OCI-LY7 (cell line): ENCODE results near the gene PHEX. TPM values are rescaled to one million over a fixed set of nuclear protein-coding genes. Genes with fewer than 3 reads are reported as not detected.

Experiments
- BruUV-seq: library from RNA; stranded (reverse); fragments of 400-500 nt; replicated peaks from 2 replicates; lab custom pipeline; 2021; lab: Mats Ljungman, UMichigan
- CTCF ChIA-PET: fragments of 300-600 bp; sonication (Branson Sonifier 250); formaldehyde crosslinking; loops from one replicate; lab custom pipeline; 2022; ENCODE audit warnings: antibody characterized with exemption; ENCODE audit not compliant: unreplicated experiment; lab: Charles Lee
- POLR2A ChIA-PET: fragments of 300-600 bp; sonication (Branson Sonifier 250); formaldehyde crosslinking; loops from one replicate; lab custom pipeline; 2022; ENCODE audit warnings: antibody characterized with exemption; lab: Charles Lee
- DNase-seq: peaks from one replicate; pipeline ENCODE4 v3.0.0-alpha.2; 2015; ENCODE audit warnings: low spot score
- H2AFZ ChIP-seq: fragments of 200-600 bp; sonication (generic), shearing (Covaris generic); 2 replicates; pipeline ENCODE4 v1.6.1; 2014; ENCODE audit warnings: mild to moderate bottlenecking, antibody characterized with exemption, low read length, moderate library complexity
- H3K27ac ChIP-seq: fragments of 200-600 bp; sonication (generic); 2 replicates; pipeline ENCODE4 v1.5.1; 2014; ENCODE audit warnings: mixed run types, low read depth, mild to moderate bottlenecking, moderate library complexity, low read length, inconsistent platforms; ENCODE audit not compliant: poor library complexity, severe bottlenecking
- H3K36me3 ChIP-seq: fragments of 200-600 bp; sonication (generic); 2 replicates; pipeline ENCODE4 v1.6.1; 2014; ENCODE audit warnings: mild to moderate bottlenecking, antibody characterized with exemption, low read length, moderate library complexity, mixed read lengths; ENCODE audit not compliant: insufficient read depth
- H3K4me1 ChIP-seq: fragments of 200-600 bp; sonication (generic); 2 replicates; pipeline ENCODE4 v1.5.1; 2014; ENCODE audit warnings: mild to moderate bottlenecking, low read length; ENCODE audit not compliant: insufficient read depth, poor library complexity, severe bottlenecking
- H3K4me2 ChIP-seq: fragments of 200-600 bp; sonication (generic); 2 replicates; pipeline ENCODE4 v1.6.1; 2014; ENCODE audit warnings: mild to moderate bottlenecking, low read length
- H3K4me3 ChIP-seq: fragments of 200-600 bp; sonication (generic); 2 replicates; pipeline ENCODE4 v1.5.1; 2014; ENCODE audit warnings: mild to moderate bottlenecking, low read depth, low read length; ENCODE audit not compliant: poor library complexity, severe bottlenecking
- H3K79me2 ChIP-seq: fragments of 200-600 bp; sonication (generic); 2 replicates; pipeline ENCODE4 v1.6.1; 2016; ENCODE audit warnings: low read depth, mild to moderate bottlenecking, low read length, moderate library complexity, mixed read lengths; ENCODE audit not compliant: insufficient read depth
- H3K9me2 ChIP-seq: fragments of 200-600 bp; sonication (generic); 2 replicates; pipeline ENCODE4 v1.6.1; 2016; ENCODE audit warnings: mild to moderate bottlenecking, low read length, mixed read lengths; ENCODE audit not compliant: insufficient read depth
- H3K9me3 ChIP-seq: fragments of 200-600 bp; sonication (generic); 2 replicates; pipeline ENCODE4 v1.6.1; 2014; ENCODE audit warnings: mild to moderate bottlenecking, mixed run types, low read length, mixed read lengths
- H4K20me1 ChIP-seq: fragments of 200-600 bp; sonication (generic); 2 replicates; pipeline ENCODE4 v1.6.1; 2014; ENCODE audit warnings: mild to moderate bottlenecking, antibody characterized with exemption, low read length, moderate library complexity, mixed read lengths; ENCODE audit not compliant: insufficient read depth
- CTCF ChIP-seq: fragments of 200-600 bp; sonication (generic); conservative IDR thresholded peaks from 2 replicates; pipeline ENCODE4 v1.5.1; 2014; ENCODE audit warnings: mild to moderate bottlenecking, antibody characterized with exemption, low read length, moderate library complexity, mixed read lengths
- EZH2phosphoT487 ChIP-seq: fragments of 200-600 bp; sonication (generic); IDR thresholded peaks from 2 replicates; pipeline ENCODE4 v1.6.1; 2018; ENCODE audit warnings: low read depth, borderline replicate concordance, mild to moderate bottlenecking, mixed run types, antibody characterized with exemption, low read length, moderate library complexity, mixed read lengths
- intact Hi-C: fragments of 100-400 bp; cut with micrococcal nuclease; formaldehyde crosslinking; loops from one replicate; pipeline ENCODE4 v1.10.0; 2022; ENCODE audit not compliant: unreplicated experiment
- total RNA-seq, 2 experiments: library from RNA; depleted of rRNA in 1 of 2; stranded (reverse); fragments of >200 nt in 1 of 2; shearing (Covaris generic) in 1 of 2; gene quantifications; 2 replicates each; pipeline ENCODE4 v1.2.3, GENCODE V29; 2014 to 2022

PHEX gene
- total RNA-seq, 2 experiments from 2014 or later: 0.09 TPM; not detected in 1

- intact Hi-C loops: no loop called here
- no peak for DNase-seq
- H3K4me1 ChIP-seq: no peaks in the 10 kb centered on the region
- H3K9me2 ChIP-seq: no peaks in the 10 kb centered on the region
- BruUV-seq: no TSS peak
- H2AFZ ChIP-seq: no peak overlapping the region
- no peaks in the 10 kb centered on the region for H3K9me3 ChIP-seq
- POLR2A ChIA-PET: interaction anchor here (0.5 kb wide), 1 partner anchor 55 kb away, joined by 3 read pairs; no protein-coding TSS in a partner anchor
- TF ChIP-seq CTCF (no peak), EZH2phosphoT487 (no peak)
- H4K20me1 ChIP-seq: no peaks in the 10 kb centered on the region
- no peak overlapping the region for H3K4me3 ChIP-seq
- CTCF ChIA-PET: no interaction called here
- H3K4me2 ChIP-seq: no peak overlapping the region
- H3K79me2 ChIP-seq: no peaks in the 10 kb centered on the region
- no peaks in the 10 kb centered on the region for H3K36me3 ChIP-seq
- H3K27ac ChIP-seq: no peak overlapping the region
Observed at GRCh38 chrX:22015139-22015750, 16.9 kb upstream of the PHEX start.

DNA sequence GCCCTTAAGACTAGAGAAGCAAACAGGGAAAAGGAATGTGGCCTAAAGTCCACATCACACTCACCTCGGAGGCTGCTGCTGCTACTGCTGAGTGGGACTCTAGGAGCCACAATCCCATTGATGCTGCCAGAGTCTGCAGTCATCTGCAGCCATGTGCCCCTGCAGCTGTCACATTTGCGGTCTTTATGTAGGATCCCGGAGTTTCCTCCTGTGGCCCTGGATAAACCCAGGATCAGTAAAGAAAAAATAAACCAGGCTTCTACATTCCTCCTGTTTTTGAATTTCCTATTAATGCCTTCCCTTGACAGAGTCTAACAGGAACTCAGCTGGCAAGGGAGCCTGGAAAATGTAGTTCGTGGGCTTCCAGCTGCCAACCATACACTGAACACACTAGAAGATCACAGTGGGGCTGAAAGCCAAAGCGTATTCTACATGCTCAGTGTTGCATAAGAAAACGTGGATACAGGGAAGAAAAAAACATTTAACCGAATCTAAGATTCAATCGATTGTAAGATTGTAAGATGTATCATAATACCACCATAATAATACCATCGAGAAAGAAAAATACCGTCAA lies 10.3 kb upstream of the PHEX start:
- TF ChIP-seq EZH2phosphoT487 (no peak), CTCF (no peak)
- intact Hi-C loops: no loop called here
- no peaks in the 10 kb centered on the region for H3K4me1 ChIP-seq
- no peaks in the 10 kb centered on the region for H3K79me2 ChIP-seq
- no peaks in the 10 kb centered on the region for H3K9me2 ChIP-seq
- CTCF ChIA-PET: no interaction called here
- H4K20me1 ChIP-seq: no peaks in the 10 kb centered on the region
- no peaks in the 10 kb centered on the region for H3K36me3 ChIP-seq
- BruUV-seq: no TSS peak
- DNase-seq: no peak
- no peak overlapping the region for H3K4me2 ChIP-seq
- no peaks in the 10 kb centered on the region for H3K9me3 ChIP-seq
- H3K4me3 ChIP-seq: no peak overlapping the region
- H3K27ac ChIP-seq: no peak overlapping the region
- POLR2A ChIA-PET: interaction anchor here (0.6 kb wide), 1 partner anchor 90 kb away, joined by 4 read pairs; no protein-coding TSS in a partner anchor
- no peak overlapping the region for H2AFZ ChIP-seq

- Histone ChIP-seq H4K20me1 (no peaks in the 10 kb centered on the region), H3K9me2 (no peaks in the 10 kb centered on the region), H3K9me3 (no peaks in the 10 kb centered on the region), H3K79me2 (no peaks in the 10 kb centered on the region), H3K36me3 (no peaks in the 10 kb centered on the region), H2AFZ (no peak overlapping the region), H3K4me1 (no peaks in the 10 kb centered on the region), H3K27ac (no peak overlapping the region), H3K4me3 (no peak overlapping the region), H3K4me2 (no peak overlapping the region)
- intact Hi-C loops: no loop called here
- BruUV-seq: no TSS peak
- ChIA-PET POLR2A (no interaction called here), CTCF (no interaction called here)
- no peak for DNase-seq
- TF ChIP-seq EZH2phosphoT487 (no peak), CTCF (no peak)
Observed at GRCh38 chrX:22024577-22024976, 7.5 kb upstream of the PHEX start.
